HepG2 (cell line): Measurements from ENCODE around the gene FAM20A.

ENCODE experiments used
- CEBPB ChIP-seq: IDR thresholded peaks from 2 replicates; pipeline ENCODE4 v1.6.1; 2011; ENCODE audit warnings: low read depth, low read length, improper control_type of control experiment, borderline replicate concordance
- MAFF ChIP-seq: IDR thresholded peaks from 2 replicates; pipeline ENCODE4 v1.6.1; 2011; ENCODE audit warnings: low read depth, low read length, improper control_type of control experiment
- RAD21 ChIP-seq: fragments of 450-650 bp; formaldehyde crosslinking; IDR thresholded peaks from 2 replicates; pipeline ENCODE4 v1.5.0; 2020; ENCODE audit warnings: mild to moderate bottlenecking
- SIN3A ChIP-seq: IDR thresholded peaks from 2 replicates; pipeline ENCODE4 v1.6.1; 2011; ENCODE audit warnings: low read depth, mild to moderate bottlenecking, control low read depth, low read length, borderline replicate concordance
- ZBTB21 ChIP-seq: sonication (generic); formaldehyde crosslinking; IDR thresholded peaks from 2 replicates; pipeline ENCODE4 v1.4.0; 2020; ENCODE audit warnings: missing genetic modification reagents
- ZFX ChIP-seq: sonication (generic); formaldehyde crosslinking; IDR thresholded peaks from 2 replicates; pipeline ENCODE4 v1.4.0; 2020; ENCODE audit warnings: mild to moderate bottlenecking, low read depth, missing genetic modification reagents, moderate library complexity
- ZNF788 ChIP-seq: sonication (generic); formaldehyde crosslinking; IDR thresholded peaks from 2 replicates; pipeline ENCODE4 v1.5.0; 2020; ENCODE audit warnings: mild to moderate bottlenecking, missing genetic modification reagents, borderline replicate concordance
- TF ChIP-seq, protein P1 (sequence below): sonication (generic); formaldehyde crosslinking; IDR thresholded peaks from 2 replicates; pipeline ENCODE4 v1.5.0; 2020; ENCODE audit warnings: mild to moderate bottlenecking, missing genetic modification reagents, moderate library complexity
- TF ChIP-seq, protein P2 (sequence below): sonication (generic); formaldehyde crosslinking; IDR thresholded peaks from 2 replicates; pipeline ENCODE4 v1.4.0; 2020; ENCODE audit warnings: missing genetic modification reagents, borderline replicate concordance
- TF ChIP-seq, protein P3 (sequence below): sonication (generic); formaldehyde crosslinking; conservative IDR thresholded peaks from 2 replicates; pipeline ENCODE4 v1.4.0; 2020; ENCODE audit warnings: missing genetic modification reagents
- TF ChIP-seq, protein P4 (sequence below): sonication (generic); formaldehyde crosslinking; conservative IDR thresholded peaks from 2 replicates; pipeline ENCODE4 v1.4.0; 2020; ENCODE audit warnings: missing genetic modification reagents
- TF ChIP-seq, protein P5 (sequence below): sonication (generic); formaldehyde crosslinking; IDR thresholded peaks from 2 replicates; pipeline ENCODE4 v1.4.0; 2020; ENCODE audit warnings: missing genetic modification reagents

DNA sequence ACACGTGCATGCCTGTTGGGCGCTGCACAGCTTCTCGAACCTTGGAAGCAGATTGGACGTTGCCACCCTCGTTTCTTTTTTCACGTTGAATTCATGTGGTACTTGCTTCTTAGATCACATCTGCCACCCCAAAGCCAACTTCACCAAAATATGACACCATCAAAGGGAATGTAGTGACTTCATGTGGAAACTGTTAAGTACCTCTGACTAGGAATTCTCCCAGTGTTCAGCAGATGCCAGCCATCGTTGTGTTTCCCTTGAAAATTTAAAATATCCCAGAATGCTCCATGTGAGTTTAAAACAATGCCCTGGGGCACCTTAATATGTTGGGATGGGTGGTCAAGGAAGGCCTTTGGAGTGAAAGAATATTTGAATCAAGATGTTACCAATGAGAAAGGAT is 22.6 kb upstream of the FAM20A start:
- no peak for TF ChIP-seq CEBPB
- TF ChIP-seq, protein P1, sequence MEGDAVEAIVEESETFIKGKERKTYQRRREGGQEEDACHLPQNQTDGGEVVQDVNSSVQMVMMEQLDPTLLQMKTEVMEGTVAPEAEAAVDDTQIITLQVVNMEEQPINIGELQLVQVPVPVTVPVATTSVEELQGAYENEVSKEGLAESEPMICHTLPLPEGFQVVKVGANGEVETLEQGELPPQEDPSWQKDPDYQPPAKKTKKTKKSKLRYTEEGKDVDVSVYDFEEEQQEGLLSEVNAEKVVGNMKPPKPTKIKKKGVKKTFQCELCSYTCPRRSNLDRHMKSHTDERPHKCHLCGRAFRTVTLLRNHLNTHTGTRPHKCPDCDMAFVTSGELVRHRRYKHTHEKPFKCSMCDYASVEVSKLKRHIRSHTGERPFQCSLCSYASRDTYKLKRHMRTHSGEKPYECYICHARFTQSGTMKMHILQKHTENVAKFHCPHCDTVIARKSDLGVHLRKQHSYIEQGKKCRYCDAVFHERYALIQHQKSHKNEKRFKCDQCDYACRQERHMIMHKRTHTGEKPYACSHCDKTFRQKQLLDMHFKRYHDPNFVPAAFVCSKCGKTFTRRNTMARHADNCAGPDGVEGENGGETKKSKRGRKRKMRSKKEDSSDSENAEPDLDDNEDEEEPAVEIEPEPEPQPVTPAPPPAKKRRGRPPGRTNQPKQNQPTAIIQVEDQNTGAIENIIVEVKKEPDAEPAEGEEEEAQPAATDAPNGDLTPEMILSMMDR (CRISPR knock-in tag), result no peak
- no peak for TF ChIP-seq RAD21 (CRISPR knock-in tag)
- TF ChIP-seq, protein P2, sequence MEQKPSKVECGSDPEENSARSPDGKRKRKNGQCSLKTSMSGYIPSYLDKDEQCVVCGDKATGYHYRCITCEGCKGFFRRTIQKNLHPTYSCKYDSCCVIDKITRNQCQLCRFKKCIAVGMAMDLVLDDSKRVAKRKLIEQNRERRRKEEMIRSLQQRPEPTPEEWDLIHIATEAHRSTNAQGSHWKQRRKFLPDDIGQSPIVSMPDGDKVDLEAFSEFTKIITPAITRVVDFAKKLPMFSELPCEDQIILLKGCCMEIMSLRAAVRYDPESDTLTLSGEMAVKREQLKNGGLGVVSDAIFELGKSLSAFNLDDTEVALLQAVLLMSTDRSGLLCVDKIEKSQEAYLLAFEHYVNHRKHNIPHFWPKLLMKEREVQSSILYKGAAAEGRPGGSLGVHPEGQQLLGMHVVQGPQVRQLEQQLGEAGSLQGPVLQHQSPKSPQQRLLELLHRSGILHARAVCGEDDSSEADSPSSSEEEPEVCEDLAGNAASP, result no peak
- TF ChIP-seq ZFX (CRISPR knock-in tag), result no peak
- TF ChIP-seq MAFF, result no peak
- TF ChIP-seq, protein P3, sequence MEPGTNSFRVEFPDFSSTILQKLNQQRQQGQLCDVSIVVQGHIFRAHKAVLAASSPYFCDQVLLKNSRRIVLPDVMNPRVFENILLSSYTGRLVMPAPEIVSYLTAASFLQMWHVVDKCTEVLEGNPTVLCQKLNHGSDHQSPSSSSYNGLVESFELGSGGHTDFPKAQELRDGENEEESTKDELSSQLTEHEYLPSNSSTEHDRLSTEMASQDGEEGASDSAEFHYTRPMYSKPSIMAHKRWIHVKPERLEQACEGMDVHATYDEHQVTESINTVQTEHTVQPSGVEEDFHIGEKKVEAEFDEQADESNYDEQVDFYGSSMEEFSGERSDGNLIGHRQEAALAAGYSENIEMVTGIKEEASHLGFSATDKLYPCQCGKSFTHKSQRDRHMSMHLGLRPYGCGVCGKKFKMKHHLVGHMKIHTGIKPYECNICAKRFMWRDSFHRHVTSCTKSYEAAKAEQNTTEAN (CRISPR knock-in tag), result no peak
- TF ChIP-seq SIN3A, result no peak
- TF ChIP-seq, protein P4, sequence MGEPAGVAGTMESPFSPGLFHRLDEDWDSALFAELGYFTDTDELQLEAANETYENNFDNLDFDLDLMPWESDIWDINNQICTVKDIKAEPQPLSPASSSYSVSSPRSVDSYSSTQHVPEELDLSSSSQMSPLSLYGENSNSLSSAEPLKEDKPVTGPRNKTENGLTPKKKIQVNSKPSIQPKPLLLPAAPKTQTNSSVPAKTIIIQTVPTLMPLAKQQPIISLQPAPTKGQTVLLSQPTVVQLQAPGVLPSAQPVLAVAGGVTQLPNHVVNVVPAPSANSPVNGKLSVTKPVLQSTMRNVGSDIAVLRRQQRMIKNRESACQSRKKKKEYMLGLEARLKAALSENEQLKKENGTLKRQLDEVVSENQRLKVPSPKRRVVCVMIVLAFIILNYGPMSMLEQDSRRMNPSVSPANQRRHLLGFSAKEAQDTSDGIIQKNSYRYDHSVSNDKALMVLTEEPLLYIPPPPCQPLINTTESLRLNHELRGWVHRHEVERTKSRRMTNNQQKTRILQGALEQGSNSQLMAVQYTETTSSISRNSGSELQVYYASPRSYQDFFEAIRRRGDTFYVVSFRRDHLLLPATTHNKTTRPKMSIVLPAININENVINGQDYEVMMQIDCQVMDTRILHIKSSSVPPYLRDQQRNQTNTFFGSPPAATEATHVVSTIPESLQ (CRISPR knock-in tag), result no peak
- TF ChIP-seq, protein P5, sequence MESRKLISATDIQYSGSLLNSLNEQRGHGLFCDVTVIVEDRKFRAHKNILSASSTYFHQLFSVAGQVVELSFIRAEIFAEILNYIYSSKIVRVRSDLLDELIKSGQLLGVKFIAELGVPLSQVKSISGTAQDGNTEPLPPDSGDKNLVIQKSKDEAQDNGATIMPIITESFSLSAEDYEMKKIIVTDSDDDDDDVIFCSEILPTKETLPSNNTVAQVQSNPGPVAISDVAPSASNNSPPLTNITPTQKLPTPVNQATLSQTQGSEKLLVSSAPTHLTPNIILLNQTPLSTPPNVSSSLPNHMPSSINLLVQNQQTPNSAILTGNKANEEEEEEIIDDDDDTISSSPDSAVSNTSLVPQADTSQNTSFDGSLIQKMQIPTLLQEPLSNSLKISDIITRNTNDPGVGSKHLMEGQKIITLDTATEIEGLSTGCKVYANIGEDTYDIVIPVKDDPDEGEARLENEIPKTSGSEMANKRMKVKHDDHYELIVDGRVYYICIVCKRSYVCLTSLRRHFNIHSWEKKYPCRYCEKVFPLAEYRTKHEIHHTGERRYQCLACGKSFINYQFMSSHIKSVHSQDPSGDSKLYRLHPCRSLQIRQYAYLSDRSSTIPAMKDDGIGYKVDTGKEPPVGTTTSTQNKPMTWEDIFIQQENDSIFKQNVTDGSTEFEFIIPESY (CRISPR knock-in tag), result no peak
- no peak for TF ChIP-seq ZBTB21
- no peak for TF ChIP-seq ZNF788
